Ishikawa (cell line): ENCODE data around the gene ARL14EP.

Source experiments
- CREB1 ChIP-seq: IDR thresholded peaks from 2 replicates; pipeline ENCODE4 v1.6.1; 2012; ENCODE audit warnings: low read depth
- EGR1 ChIP-seq: IDR thresholded peaks from 2 replicates; pipeline ENCODE4 v1.6.1; 2012
- EP300 ChIP-seq: IDR thresholded peaks from 2 replicates; pipeline ENCODE4 v1.6.1; 2012; ENCODE audit warnings: borderline replicate concordance
- FOXM1 ChIP-seq: IDR thresholded peaks from 2 replicates; pipeline ENCODE4 v1.6.1; 2012; ENCODE audit warnings: low read depth, borderline replicate concordance
- RAD21 ChIP-seq: IDR thresholded peaks from 2 replicates; pipeline ENCODE4 v1.6.1; 2012; ENCODE audit warnings: low read depth
- REST ChIP-seq: IDR thresholded peaks from 2 replicates; pipeline ENCODE4 v1.6.1; 2012; ENCODE audit warnings: low read depth, mild to moderate bottlenecking
- TAF1 ChIP-seq: IDR thresholded peaks from 2 replicates; pipeline ENCODE4 v1.6.1; 2012; ENCODE audit warnings: low read depth, mild to moderate bottlenecking
- TCF12 ChIP-seq: IDR thresholded peaks from 2 replicates; pipeline ENCODE4 v1.6.1; 2012; ENCODE audit warnings: low read depth
- USF1 ChIP-seq: IDR thresholded peaks from 2 replicates; pipeline ENCODE4 v1.6.1; 2012

GRCh38 chr11:30358536-30358935 lies 35.6 kb downstream of the ARL14EP start:
- TF ChIP-seq REST = no peak
- no peak for TF ChIP-seq USF1
- TF ChIP-seq EP300 = no peak
- no peak for TF ChIP-seq TAF1
- no peak for TF ChIP-seq EGR1
- TF ChIP-seq RAD21 = no peak
- no peak for TF ChIP-seq CREB1
- TF ChIP-seq TCF12 = no peak
- no peak for TF ChIP-seq FOXM1
